Erythroblast (primary cell): ENCODE measurements around the gene CCDC136.

ENCODE experiments used
- GATA1 ChIP-seq: IDR thresholded peaks from 2 replicates; pipeline ENCODE4 v1.6.1; 2011; ENCODE audit warnings: low read depth, mild to moderate bottlenecking, control low read depth, low read length, moderate library complexity
- POLR2A ChIP-seq: IDR thresholded peaks from 2 replicates; pipeline ENCODE4 v1.6.1; 2011; ENCODE audit warnings: mild to moderate bottlenecking, low read length

GRCh38 chr7:128775744-128776474 is 15.9 kb upstream of the CCDC136 start, which contains the start of gene OPN1SW:
- TF ChIP-seq POLR2A (no peak), GATA1 (no peak)
